Chondrocyte (in vitro differentiated cells): Measurements from ENCODE around the gene LMNTD1. TPM values are rescaled to one million over a fixed set of nuclear protein-coding genes. Genes with fewer than 3 reads are reported as not detected.

Source experiments
- DNase-seq: peaks from one replicate; pipeline ENCODE4 v3.0.0; 2021; ENCODE audit warnings: mixed read lengths, low spot score
- H3K27ac Mint-ChIP-seq: one replicate; pipeline ENCODE4 v1.8.0; 2021; ENCODE audit warnings: mild to moderate bottlenecking, moderate library complexity, mixed read lengths; ENCODE audit not compliant: unreplicated experiment
- H3K27me3 Mint-ChIP-seq: 2 replicates; pipeline ENCODE4 v1.8.0; 2021; ENCODE audit warnings: low read depth, mixed read lengths
- H3K36me3 Mint-ChIP-seq: 2 replicates; pipeline ENCODE4 v1.8.0; 2021; ENCODE audit warnings: low read depth, mixed read lengths
- H3K4me1 Mint-ChIP-seq: 2 replicates; pipeline ENCODE4 v1.8.0; 2021; ENCODE audit warnings: low read depth, mild to moderate bottlenecking, mixed read lengths
- H3K4me3 Mint-ChIP-seq: one replicate; pipeline ENCODE4 v1.8.0; 2021; ENCODE audit warnings: mild to moderate bottlenecking, moderate library complexity, mixed read lengths; ENCODE audit not compliant: unreplicated experiment
- H3K9me3 Mint-ChIP-seq: 2 replicates; pipeline ENCODE4 v1.8.0; 2021; ENCODE audit warnings: low read depth, mixed read lengths
- CTCF ChIP-seq: fragments of 200-600 bp; sonication (generic); IDR thresholded peaks from 2 replicates; pipeline ENCODE4 v1.5.0; 2021; ENCODE audit warnings: antibody characterized with exemption, mild to moderate bottlenecking, moderate library complexity
- total RNA-seq: library from RNA; stranded (reverse); gene quantifications from 3 replicates; pipeline ENCODE4 v1.2.1, GENCODE V29; 2021

The LMNTD1 gene
- total RNA-seq, 1 donor from 2014 or later: not detected

- Mint-ChIP-seq H3K27me3 (peaks cover 6% of the 10 kb centered on the region), H3K4me1 (peaks cover 3% of the 10 kb centered on the region), H3K36me3 (no peaks in the 10 kb centered on the region)
Observed at GRCh38 chr12:25501549-25501948, 51.5 kb downstream of the LMNTD1 start.

GRCh38 chr12:25500651-25501050 is 52.4 kb downstream of the LMNTD1 start:
- TF ChIP-seq CTCF: no peak
- Mint-ChIP-seq H3K27ac (no peak overlapping the region), H3K4me1 (peaks cover 12% of the 10 kb centered on the region), H3K9me3 (peaks cover 3% of the 10 kb centered on the region), H3K36me3 (no peaks in the 10 kb centered on the region), H3K4me3 (no peak overlapping the region), H3K27me3 (peaks cover 6% of the 10 kb centered on the region)
- DNase-seq: no peak

More at GRCh38 chr12:25501549-25501948, 51.5 kb downstream of the LMNTD1 start:
- Mint-ChIP-seq H3K4me3 (no peak overlapping the region), H3K27ac (no peak overlapping the region), H3K9me3 (peaks cover 3% of the 10 kb centered on the region)
- DNase-seq: no peak
- no peak for TF ChIP-seq CTCF

GRCh38 chr12:25497021-25497420 is 56.1 kb downstream of the LMNTD1 start:
- no peak for DNase-seq
- no peak for TF ChIP-seq CTCF
- Mint-ChIP-seq H3K36me3 (peaks cover 2% of the 10 kb centered on the region), H3K9me3 (peaks cover 3% of the 10 kb centered on the region), H3K27ac (no peak overlapping the region), H3K27me3 (peaks cover 5% of the 10 kb centered on the region), H3K4me3 (no peak overlapping the region), H3K4me1 (peaks cover 20% of the 10 kb centered on the region)

- no peak overlapping the region for H3K4me3 Mint-ChIP-seq
- no peak for TF ChIP-seq CTCF
- no peak for DNase-seq
- H3K36me3 Mint-ChIP-seq: peaks cover 2% of the 10 kb centered on the region
- peaks cover 20% of the 10 kb centered on the region for H3K4me1 Mint-ChIP-seq
- H3K27ac Mint-ChIP-seq: no peak overlapping the region
- peaks cover 3% of the 10 kb centered on the region for H3K9me3 Mint-ChIP-seq
- peaks cover 9% of the 10 kb centered on the region for H3K27me3 Mint-ChIP-seq
Observed at GRCh38 chr12:25496098-25496587, 56.9 kb downstream of the LMNTD1 start.

- Mint-ChIP-seq H3K27me3 (peaks cover 8% of the 10 kb centered on the region), H3K4me1 (peaks cover 20% of the 10 kb centered on the region), H3K9me3 (peaks cover 3% of the 10 kb centered on the region), H3K27ac (no peak overlapping the region), H3K36me3 (peaks cover 2% of the 10 kb centered on the region), H3K4me3 (no peak overlapping the region)
- no peak for DNase-seq
- TF ChIP-seq CTCF: no peak
Observed at GRCh38 chr12:25495331-25496097, 57.6 kb downstream of the LMNTD1 start.
